Stimulated activated CD8-positive, alpha-beta memory T cell treated with anti-CD3 and anti-CD28 coated beads, Interleukin-15, amount 100 ng/mL, for 24 hours (primary cell): ENCODE measurements around the gene ZC3H18.

ENCODE experiments used
- DNase-seq: peaks from one replicate; pipeline ENCODE4 v3.0.0-alpha.2; 2020; ENCODE audit warnings: low read depth

Gene ZC3H18

GRCh38 chr16:88549671-88550245 is 20.4 kb upstream of the ZC3H18 start:
- DNase-seq: no peak

GRCh38 chr16:88550246-88550661 is 19.9 kb upstream of the ZC3H18 start:
- no peak for DNase-seq

GRCh38 chr16:88552166-88552565 is 18.0 kb upstream of the ZC3H18 start:
- DNase-seq: no peak

- no peak for DNase-seq
Measured at GRCh38 chr16:88552815-88553214, 17.4 kb upstream of the ZC3H18 start.

- DNase-seq: no peak
Measured at GRCh38 chr16:88553739-88554138, 16.5 kb upstream of the ZC3H18 start.

GRCh38 chr16:88554711-88555264 is 15.4 kb upstream of the ZC3H18 start:
- DNase-seq: no peak

GRCh38 chr16:88556294-88556988 is 13.8 kb upstream of the ZC3H18 start:
- no peak for DNase-seq

GRCh38 chr16:88558457-88559442 is 11.5 kb upstream of the ZC3H18 start:
- DNase-seq: no peak

- DNase-seq: no peak
Measured at GRCh38 chr16:88560714-88561484, 9.3 kb upstream of the ZC3H18 start.

GRCh38 chr16:88561485-88562359 is 8.5 kb upstream of the ZC3H18 start:
- no peak for DNase-seq

GRCh38 chr16:88566158-88566557 is 4.0 kb upstream of the ZC3H18 start:
- peak; percentile 32 for DNase-seq

- no peak for DNase-seq
Measured at GRCh38 chr16:88568710-88569613, 1.2 kb upstream of the ZC3H18 start.

GRCh38 chr16:88569614-88569984 is 604 bp upstream of the ZC3H18 start:
- DNase-seq: no peak

- peak; percentile 13 for DNase-seq
Measured at GRCh38 chr16:88570691-88571092, 489 bp downstream of the ZC3H18 start.

- DNase-seq: no peak
Measured at GRCh38 chr16:88575251-88575650, 5.0 kb downstream of the ZC3H18 start.

- no peak for DNase-seq
Measured at GRCh38 chr16:88576307-88576706, 6.1 kb downstream of the ZC3H18 start.

GRCh38 chr16:88577166-88577565 is 7.0 kb downstream of the ZC3H18 start:
- no peak for DNase-seq

- no peak for DNase-seq
Measured at GRCh38 chr16:88578446-88579313, 8.5 kb downstream of the ZC3H18 start.

- no peak for DNase-seq
Measured at GRCh38 chr16:88580371-88580770, 10.2 kb downstream of the ZC3H18 start.
